Neuron (in vitro differentiated cells): ENCODE data around the gene ZIC4.

Experiments used
- H2AFZ ChIP-seq: one replicate; pipeline ENCODE4 v1.6.1; 2013; ENCODE audit warnings: low read depth, mild to moderate bottlenecking, inconsistent platforms, low read length, moderate library complexity
- H3K27me3 ChIP-seq: one replicate; pipeline ENCODE4 v1.6.1; 2013; ENCODE audit warnings: low read length; ENCODE audit not compliant: insufficient read depth
- H3K36me3 ChIP-seq: one replicate; pipeline ENCODE4 v1.6.1; 2013; ENCODE audit warnings: low read length; ENCODE audit not compliant: insufficient read depth
- H3K4me1 ChIP-seq: one replicate; pipeline ENCODE4 v1.6.1; 2013; ENCODE audit warnings: low read length; ENCODE audit not compliant: insufficient read depth
- H3K4me3 ChIP-seq: 2 replicates; pipeline ENCODE4 v1.5.1; 2013; ENCODE audit warnings: mild to moderate bottlenecking, low read length, moderate library complexity
- H3K9me3 ChIP-seq: one replicate; pipeline ENCODE4 v1.6.1; 2013; ENCODE audit warnings: low read length

ZIC4 gene

DNA sequence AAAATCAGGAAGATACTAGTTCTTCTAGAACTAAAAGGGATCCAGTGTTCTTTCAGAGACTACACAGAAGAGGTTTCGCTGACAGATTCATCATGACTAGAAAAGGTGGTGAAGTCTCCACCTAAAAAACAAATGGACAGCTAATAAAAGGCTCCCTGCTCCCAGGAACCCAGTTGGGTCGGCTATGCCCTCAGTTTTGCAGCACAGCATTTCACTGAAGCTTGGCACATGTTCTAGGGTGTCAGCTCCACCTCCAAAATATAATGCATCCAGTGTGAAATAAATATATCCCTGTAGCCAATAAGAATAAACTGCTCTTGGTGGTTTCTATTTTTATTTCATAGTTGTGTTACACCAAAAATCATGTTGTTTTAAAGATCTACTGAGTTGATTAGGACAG lies 55.0 kb downstream of the ZIC4 start:
- Histone ChIP-seq H3K9me3 (no peaks in the 10 kb centered on the region), H3K4me3 (no peak overlapping the region), H3K36me3 (no peaks in the 10 kb centered on the region), H3K4me1 (peaks cover 12% of the 10 kb centered on the region), H3K27me3 (peaks cover 38% of the 10 kb centered on the region), H2AFZ (no peak overlapping the region)

GRCh38 chr3:147348976-147349375 lies 57.4 kb downstream of the ZIC4 start:
- peaks cover 17% of the 10 kb centered on the region for H3K27me3 ChIP-seq
- no peaks in the 10 kb centered on the region for H3K36me3 ChIP-seq
- no peaks in the 10 kb centered on the region for H3K4me1 ChIP-seq
- no peaks in the 10 kb centered on the region for H3K9me3 ChIP-seq
- H3K4me3 ChIP-seq: no peak overlapping the region
- H2AFZ ChIP-seq: no peak overlapping the region

- H2AFZ ChIP-seq: no peak overlapping the region
- no peak overlapping the region for H3K4me3 ChIP-seq
- no peaks in the 10 kb centered on the region for H3K9me3 ChIP-seq
- no peaks in the 10 kb centered on the region for H3K36me3 ChIP-seq
- peaks cover 7% of the 10 kb centered on the region for H3K4me1 ChIP-seq
- H3K27me3 ChIP-seq: no peaks in the 10 kb centered on the region
These were observed 62.4 kb downstream of the ZIC4 start for GRCh38 chr3:147343926-147344325.

- Histone ChIP-seq H3K4me1 (peaks cover 7% of the 10 kb centered on the region), H3K9me3 (no peaks in the 10 kb centered on the region), H3K36me3 (no peaks in the 10 kb centered on the region), H2AFZ (no peak overlapping the region), H3K4me3 (no peak overlapping the region), H3K27me3 (no peaks in the 10 kb centered on the region)
These were observed 64.6 kb downstream of the ZIC4 start for GRCh38 chr3:147341727-147342126.

GRCh38 chr3:147336543-147337278 lies 69.6 kb downstream of the ZIC4 start:
- Histone ChIP-seq H3K4me1 (peaks cover 4% of the 10 kb centered on the region), H2AFZ (no peak overlapping the region), H3K4me3 (no peak overlapping the region), H3K36me3 (no peaks in the 10 kb centered on the region), H3K9me3 (no peaks in the 10 kb centered on the region), H3K27me3 (no peaks in the 10 kb centered on the region)
